ENCODE measurements around the gene RBFOX1. TPM values are rescaled to one million over a fixed set of nuclear protein-coding genes. Genes with fewer than 3 reads are reported as not detected.

Gene RBFOX1
- total RNA-seq, 1 experiment from 2014 or later = not detected

DNA sequence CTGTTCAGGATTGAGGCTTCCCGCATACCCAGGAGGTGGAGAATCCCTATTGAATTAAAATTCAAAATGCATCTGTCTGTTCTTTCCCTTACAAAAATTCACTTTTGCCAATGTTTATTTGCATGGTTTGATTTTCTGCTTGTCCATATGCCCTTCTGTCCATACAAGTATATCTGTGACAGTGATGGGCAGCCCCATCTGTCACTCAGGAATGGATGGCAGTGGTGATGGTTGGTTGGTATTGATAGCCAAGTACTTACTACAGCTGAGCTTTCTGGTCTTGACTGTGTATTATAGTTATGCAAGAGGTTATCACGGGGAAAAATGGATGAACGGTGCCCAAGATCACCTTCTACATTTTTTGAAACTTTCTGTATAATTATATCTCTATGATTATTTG lies 171.0 kb downstream of the RBFOX1 start:
- Histone ChIP-seq H3K9ac (ENCODE audit: low read length) (no peak overlapping the region), H4K20me1 (ENCODE audit: low read length) (no peaks in the 10 kb centered on the region), H3K4me3 (ENCODE audit: low read length) (no peak overlapping the region), H3K27ac (ENCODE audit: low read length) (no peak overlapping the region), H3K9me2 (replicated peaks; ENCODE audit: low read length) (no peaks in the 10 kb centered on the region), H3K27me3 (ENCODE audit: low read length) (no peaks in the 10 kb centered on the region), H3K36me3 (ENCODE audit: low read depth, low read length) (no peaks in the 10 kb centered on the region), H3K4me1 (ENCODE audit: insufficient read depth, low read length) (no peaks in the 10 kb centered on the region), H2AFZ (ENCODE audit: low read length) (no peak overlapping the region), H3K4me2 (ENCODE audit: low read length) (no peak overlapping the region), H3K79me2 (ENCODE audit: low read length) (no peaks in the 10 kb centered on the region), H3F3A (ENCODE audit: low read length, unreplicated experiment) (no peaks in the 10 kb centered on the region), H3K9me3 (ENCODE audit: low read length) (no peaks in the 10 kb centered on the region)
- intact Hi-C loops (cut with micrococcal nuclease) = no loop called here
- ChIA-PET CTCF (no interaction called here), POLR2A (ENCODE audit: unreplicated experiment) (no interaction called here)
- DNase-seq (no peak), ATAC-seq (no peak)
- BruUV-seq (replicated peaks) = no TSS peak
- TF ChIP-seq CTCF (conservative IDR thresholded peaks at IDR 0.05; ENCODE audit: low read depth, low read length) = no peak
- no peak for TF ChIP-seq EZH2 (IDR thresholded peaks at IDR 0.05; ENCODE audit: low read length, unreplicated experiment)
- no peak for TF ChIP-seq EZH2phosphoT487 (IDR thresholded peaks at IDR 0.05; ENCODE audit: borderline replicate concordance, low read length)

GRCh38 chr16:7504844-7505243 lies 172.2 kb downstream of the RBFOX1 start:
- no peaks in the 10 kb centered on the region for H4K20me1 ChIP-seq (ENCODE audit: low read length)
- no TSS peak for BruUV-seq (replicated peaks)
- no peaks in the 10 kb centered on the region for H3K9me2 ChIP-seq (replicated peaks; ENCODE audit: low read length)
- ChIA-PET CTCF (no interaction called here), POLR2A (ENCODE audit: unreplicated experiment) (no interaction called here)
- H3K4me3 ChIP-seq (ENCODE audit: low read length) = no peak overlapping the region
- no peaks in the 10 kb centered on the region for H3K36me3 ChIP-seq (ENCODE audit: low read depth, low read length)
- no peak overlapping the region for H3K9ac ChIP-seq (ENCODE audit: low read length)
- DNase-seq (no peak), ATAC-seq (no peak)
- no peak overlapping the region for H2AFZ ChIP-seq (ENCODE audit: low read length)
- TF ChIP-seq CTCF (conservative IDR thresholded peaks at IDR 0.05; ENCODE audit: low read depth, low read length) = no peak
- no peak for TF ChIP-seq EZH2 (IDR thresholded peaks at IDR 0.05; ENCODE audit: low read length, unreplicated experiment)
- no peak for TF ChIP-seq EZH2phosphoT487 (IDR thresholded peaks at IDR 0.05; ENCODE audit: borderline replicate concordance, low read length)
- no peaks in the 10 kb centered on the region for H3F3A ChIP-seq (ENCODE audit: low read length, unreplicated experiment)
- no peaks in the 10 kb centered on the region for H3K4me1 ChIP-seq (ENCODE audit: insufficient read depth, low read length)
- H3K27ac ChIP-seq (ENCODE audit: low read length) = no peak overlapping the region
- no peak overlapping the region for H3K4me2 ChIP-seq (ENCODE audit: low read length)
- intact Hi-C loops (cut with micrococcal nuclease) = no loop called here
- H3K27me3 ChIP-seq (ENCODE audit: low read length) = no peaks in the 10 kb centered on the region
- no peaks in the 10 kb centered on the region for H3K9me3 ChIP-seq (ENCODE audit: low read length)
- H3K79me2 ChIP-seq (ENCODE audit: low read length) = no peaks in the 10 kb centered on the region

- BruUV-seq (replicated peaks) = no TSS peak
- Histone ChIP-seq H3K4me3 (ENCODE audit: low read length) (no peak overlapping the region), H3F3A (ENCODE audit: low read length, unreplicated experiment) (no peaks in the 10 kb centered on the region), H2AFZ (ENCODE audit: low read length) (no peak overlapping the region), H4K20me1 (ENCODE audit: low read length) (no peaks in the 10 kb centered on the region), H3K27ac (ENCODE audit: low read length) (no peak overlapping the region), H3K9me2 (replicated peaks; ENCODE audit: low read length) (no peaks in the 10 kb centered on the region), H3K4me1 (ENCODE audit: insufficient read depth, low read length) (no peaks in the 10 kb centered on the region), H3K79me2 (ENCODE audit: low read length) (no peaks in the 10 kb centered on the region), H3K9ac (ENCODE audit: low read length) (no peak overlapping the region), H3K4me2 (ENCODE audit: low read length) (no peak overlapping the region), H3K9me3 (ENCODE audit: low read length) (no peaks in the 10 kb centered on the region), H3K27me3 (ENCODE audit: low read length) (no peaks in the 10 kb centered on the region), H3K36me3 (ENCODE audit: low read depth, low read length) (no peaks in the 10 kb centered on the region)
- ATAC-seq (no peak), DNase-seq (no peak)
- ChIA-PET CTCF (no interaction called here), POLR2A (ENCODE audit: unreplicated experiment) (no interaction called here)
- intact Hi-C loops (cut with micrococcal nuclease) = no loop called here
- no peak for TF ChIP-seq EZH2 (IDR thresholded peaks at IDR 0.05; ENCODE audit: low read length, unreplicated experiment)
- no peak for TF ChIP-seq CTCF (conservative IDR thresholded peaks at IDR 0.05; ENCODE audit: low read depth, low read length)
- TF ChIP-seq EZH2phosphoT487 (IDR thresholded peaks at IDR 0.05; ENCODE audit: borderline replicate concordance, low read length) = no peak
These were observed 172.8 kb downstream of the RBFOX1 start for GRCh38 chr16:7505495-7505894.

Measured in PC-3 (cell line).